Activated B cell treated with CpG ODN at 0.5 μM for 24 hours (primary cell): ENCODE data around the gene APP. TPM values are rescaled to one million over a fixed set of nuclear protein-coding genes. Genes with fewer than 3 reads are reported as not detected.

Experiments
- ATAC-seq: fragments of 200-7000 bp; cut with Tn5 transposase; one replicate; pipeline ENCODE4 v1.10.0; 2021; ENCODE audit warnings: low read depth, mild to moderate bottlenecking, moderate library complexity
- CTCF ChIA-PET: fragments of 350-600 bp; sonication (Branson Sonifier 250); formaldehyde crosslinking; loops from one replicate; lab custom pipeline; 2021; ENCODE audit warnings: antibody characterized with exemption; lab: Charles Lee
- POLR2A ChIA-PET: fragments of 350-600 bp; sonication (Branson Sonifier 250); formaldehyde crosslinking; loops from one replicate; lab custom pipeline; 2021; ENCODE audit warnings: antibody characterized with exemption; lab: Charles Lee
- DNase-seq: peaks from one replicate; pipeline ENCODE4 v3.0.0; 2022
- H3K27ac Mint-ChIP-seq: one replicate; pipeline ENCODE4 v1.8.0; 2020; ENCODE audit warnings: mixed read lengths
- H3K27me3 Mint-ChIP-seq: one replicate; pipeline ENCODE4 v1.8.0; 2021; ENCODE audit warnings: mixed read lengths
- H3K36me3 Mint-ChIP-seq: one replicate; pipeline ENCODE4 v1.8.0; 2021; ENCODE audit warnings: low read depth, mixed read lengths
- H3K4me1 Mint-ChIP-seq: one replicate; pipeline ENCODE4 v1.8.0; 2021; ENCODE audit warnings: mixed read lengths
- H3K4me3 Mint-ChIP-seq: one replicate; pipeline ENCODE4 v1.8.0; 2020; ENCODE audit warnings: mild to moderate bottlenecking, mixed read lengths
- H3K9me3 Mint-ChIP-seq: one replicate; pipeline ENCODE4 v1.8.0; 2020; ENCODE audit warnings: mixed read lengths
- intact Hi-C: fragments of 100-400 bp; cut with micrococcal nuclease; formaldehyde crosslinking; loops from one replicate; pipeline ENCODE4 v1.15.1; 2024
- total RNA-seq: library from RNA; stranded (reverse); gene quantifications from 2 replicates; pipeline ENCODE4 v1.2.3, GENCODE V29; 2022
- TF ChIP-seq, protein P1 (sequence below): fragments of 200-600 bp; IDR thresholded peaks from one replicate; pipeline ENCODE4 v1.8.0; 2022; ENCODE audit warnings: antibody characterized with exemption, mild to moderate bottlenecking

The APP gene
- total RNA-seq, 1 donor from 2014 or later = 32.1 TPM

DNA sequence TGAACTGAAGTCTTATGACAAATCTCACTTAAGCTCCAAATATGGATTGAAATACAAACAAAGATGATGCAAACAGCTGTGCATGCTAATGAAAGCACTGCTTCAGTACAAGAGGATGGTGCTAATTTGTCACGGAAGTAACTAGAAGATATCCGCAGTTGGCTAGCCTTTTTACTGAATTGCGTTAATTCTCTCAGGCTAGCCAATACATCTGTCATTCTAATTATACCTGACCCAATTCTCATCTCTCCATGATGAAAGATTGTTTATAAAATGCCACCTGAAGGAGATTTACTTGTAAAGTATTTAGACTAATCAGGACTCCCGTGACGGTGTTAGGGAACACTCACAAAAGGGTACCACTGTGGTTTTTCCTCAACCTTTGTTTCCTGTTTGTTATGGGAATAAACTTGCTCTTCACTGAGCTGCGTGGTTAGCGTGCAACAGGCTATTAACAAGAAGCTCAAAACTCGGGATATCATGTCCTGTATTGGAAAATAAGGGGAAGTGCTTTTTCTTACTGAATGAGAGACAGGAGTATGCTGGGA lies 162.5 kb downstream of the APP start:
- intact Hi-C loops = no loop called here
- Mint-ChIP-seq H3K27ac (no peak overlapping the region), H3K4me3 (no peak overlapping the region), H3K9me3 (no peaks in the 10 kb centered on the region), H3K27me3 (no peaks in the 10 kb centered on the region), H3K36me3 (peaks cover 3% of the 10 kb centered on the region), H3K4me1 (no peaks in the 10 kb centered on the region)
- ATAC-seq = no peak
- CTCF ChIA-PET = no interaction called here
- POLR2A ChIA-PET = no interaction called here
- TF ChIP-seq, protein P1, sequence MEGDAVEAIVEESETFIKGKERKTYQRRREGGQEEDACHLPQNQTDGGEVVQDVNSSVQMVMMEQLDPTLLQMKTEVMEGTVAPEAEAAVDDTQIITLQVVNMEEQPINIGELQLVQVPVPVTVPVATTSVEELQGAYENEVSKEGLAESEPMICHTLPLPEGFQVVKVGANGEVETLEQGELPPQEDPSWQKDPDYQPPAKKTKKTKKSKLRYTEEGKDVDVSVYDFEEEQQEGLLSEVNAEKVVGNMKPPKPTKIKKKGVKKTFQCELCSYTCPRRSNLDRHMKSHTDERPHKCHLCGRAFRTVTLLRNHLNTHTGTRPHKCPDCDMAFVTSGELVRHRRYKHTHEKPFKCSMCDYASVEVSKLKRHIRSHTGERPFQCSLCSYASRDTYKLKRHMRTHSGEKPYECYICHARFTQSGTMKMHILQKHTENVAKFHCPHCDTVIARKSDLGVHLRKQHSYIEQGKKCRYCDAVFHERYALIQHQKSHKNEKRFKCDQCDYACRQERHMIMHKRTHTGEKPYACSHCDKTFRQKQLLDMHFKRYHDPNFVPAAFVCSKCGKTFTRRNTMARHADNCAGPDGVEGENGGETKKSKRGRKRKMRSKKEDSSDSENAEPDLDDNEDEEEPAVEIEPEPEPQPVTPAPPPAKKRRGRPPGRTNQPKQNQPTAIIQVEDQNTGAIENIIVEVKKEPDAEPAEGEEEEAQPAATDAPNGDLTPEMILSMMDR = no peak
- no peak for DNase-seq

DNA sequence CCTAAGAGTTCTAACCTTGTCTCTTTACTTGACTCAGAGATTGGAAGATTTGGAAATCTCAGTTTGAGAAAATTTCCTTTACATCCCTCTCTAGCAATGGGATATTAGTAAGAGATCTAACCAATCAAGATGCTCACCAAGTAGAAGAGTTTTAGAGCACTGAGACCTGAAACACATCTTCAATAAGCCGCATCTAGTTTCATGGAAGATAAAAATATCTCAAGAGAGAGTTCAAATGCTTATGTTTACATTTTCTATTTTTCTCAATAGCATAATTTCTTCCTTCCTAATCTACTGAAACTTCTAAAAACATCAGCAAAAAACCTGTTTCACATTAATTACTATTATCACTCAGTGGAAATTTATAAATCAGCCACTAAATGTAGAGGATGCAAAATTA lies 165.1 kb downstream of the APP start:
- peaks cover 3% of the 10 kb centered on the region for H3K36me3 Mint-ChIP-seq
- TF ChIP-seq, protein P1 = no peak
- H3K9me3 Mint-ChIP-seq = no peaks in the 10 kb centered on the region
- H3K4me1 Mint-ChIP-seq = no peaks in the 10 kb centered on the region
- ChIA-PET POLR2A (no interaction called here), CTCF (no interaction called here)
- H3K4me3 Mint-ChIP-seq = no peak overlapping the region
- no peaks in the 10 kb centered on the region for H3K27me3 Mint-ChIP-seq
- DNase-seq (no peak), ATAC-seq (no peak)
- intact Hi-C loops = no loop called here
- no peak overlapping the region for H3K27ac Mint-ChIP-seq

DNA sequence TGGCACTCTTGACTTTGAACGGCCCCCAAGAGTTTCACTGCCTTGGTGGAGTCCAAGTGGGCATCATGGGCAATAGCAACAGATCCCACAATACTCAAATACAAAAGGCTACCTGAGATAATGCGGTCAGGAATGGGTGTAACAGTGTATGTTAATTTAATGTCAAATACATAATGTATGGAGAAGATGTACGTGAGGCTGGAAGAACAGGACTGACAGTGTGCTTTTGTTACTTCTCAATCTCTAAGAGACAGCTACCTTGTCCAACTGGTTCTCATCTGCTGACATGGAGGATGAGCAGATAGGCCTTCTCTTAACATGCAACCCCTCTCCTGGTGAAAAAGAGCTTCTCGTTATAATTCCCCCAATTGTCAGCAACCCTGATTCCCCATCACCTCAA lies 167.2 kb downstream of the APP start:
- TF ChIP-seq, protein P1 = no peak
- no peak for DNase-seq
- intact Hi-C loops = no loop called here
- no peak for ATAC-seq
- CTCF ChIA-PET = interaction anchor here (0.7 kb wide), 1 partner anchor 107 kb away, joined by 3 read pairs; no protein-coding TSS in a partner anchor
- H3K9me3 Mint-ChIP-seq = no peaks in the 10 kb centered on the region
- H3K4me1 Mint-ChIP-seq = peaks cover 4% of the 10 kb centered on the region
- POLR2A ChIA-PET = no interaction called here
- no peak overlapping the region for H3K4me3 Mint-ChIP-seq
- H3K27ac Mint-ChIP-seq = no peak overlapping the region
- no peaks in the 10 kb centered on the region for H3K27me3 Mint-ChIP-seq
- peaks cover 4% of the 10 kb centered on the region for H3K36me3 Mint-ChIP-seq

DNA sequence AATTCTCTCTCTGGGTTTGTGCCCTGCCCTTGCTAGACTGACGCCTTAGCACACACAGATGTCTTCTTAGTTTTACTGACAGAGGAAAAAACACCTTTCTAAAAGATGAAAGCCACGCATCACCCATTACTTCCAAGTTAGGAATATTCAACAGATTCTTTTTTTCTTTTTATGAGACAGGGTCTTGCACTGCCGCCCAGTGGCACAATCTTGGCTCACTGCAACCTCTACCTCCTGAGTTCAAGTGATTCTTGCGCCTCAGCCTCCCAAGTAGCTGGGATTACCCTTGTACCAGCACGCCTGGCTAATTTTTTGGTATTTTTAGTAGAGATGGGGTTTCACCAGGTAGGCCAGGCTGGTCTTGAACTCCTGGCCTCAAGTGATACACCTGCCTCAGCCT lies 169.2 kb downstream of the APP start:
- CTCF ChIA-PET = interaction anchor here (0.7 kb wide), 1 partner anchor 105 kb away, joined by 4 read pairs; no protein-coding TSS in a partner anchor
- Mint-ChIP-seq H3K27me3 (no peaks in the 10 kb centered on the region), H3K4me3 (no peak overlapping the region), H3K9me3 (no peaks in the 10 kb centered on the region), H3K27ac (no peak overlapping the region), H3K36me3 (peaks cover 8% of the 10 kb centered on the region), H3K4me1 (peaks cover 4% of the 10 kb centered on the region)
- POLR2A ChIA-PET = no interaction called here
- intact Hi-C loops = loop anchor here (1.0 to 2.0 kb wide), 3 partner anchors 99 to 120 kb away; no protein-coding TSS in a partner anchor
- TF ChIP-seq, protein P1 = no peak
- no peak for ATAC-seq
- no peak for DNase-seq

DNA sequence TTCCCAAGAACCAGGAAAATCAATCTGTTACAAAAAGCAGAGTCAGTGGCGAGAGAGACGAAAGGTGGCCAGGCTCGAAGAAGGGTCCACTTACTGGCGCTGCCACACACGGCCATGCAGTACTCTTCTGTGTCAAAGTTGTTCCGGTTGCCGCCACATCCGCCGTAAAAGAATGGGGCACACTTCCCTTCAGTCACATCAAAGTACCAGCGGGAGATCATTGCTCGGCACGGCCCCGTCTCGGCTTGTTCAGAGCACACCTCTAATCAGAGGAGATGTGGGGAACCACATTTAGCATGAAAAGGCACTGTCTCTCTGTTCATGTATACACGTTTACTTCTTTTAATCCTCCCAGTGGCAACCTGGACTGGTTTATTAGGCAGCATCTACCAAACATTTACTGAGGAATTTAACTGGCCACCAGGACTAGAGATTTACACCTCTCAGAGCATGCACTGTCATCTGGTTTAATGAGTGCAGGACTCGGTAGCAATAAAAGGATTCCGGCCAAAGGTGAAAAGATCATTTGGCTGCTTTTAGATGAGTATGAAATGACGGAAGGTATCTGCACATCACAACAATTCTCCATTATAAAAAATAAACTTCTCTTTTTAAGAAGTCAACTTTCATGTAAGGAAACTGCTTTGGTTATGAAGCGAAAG lies 170.5 kb downstream of the APP start:
- H3K4me3 Mint-ChIP-seq = peak overlapping the region; percentile 7

More for the DNA sequence above, 170.5 kb downstream of the APP start:
- POLR2A ChIA-PET = no interaction called here
- Mint-ChIP-seq H3K4me1 (peaks cover 4% of the 10 kb centered on the region), H3K36me3 (peaks cover 12% of the 10 kb centered on the region), H3K27me3 (no peaks in the 10 kb centered on the region), H3K27ac (no peak overlapping the region), H3K9me3 (no peaks in the 10 kb centered on the region)
- CTCF ChIA-PET = no interaction called here
- DNase-seq = no peak
- TF ChIP-seq, protein P1 = no peak
- intact Hi-C loops = loop anchor here (2.0 kb wide), 1 partner anchor 97 kb away; no protein-coding TSS in a partner anchor
- ATAC-seq = no peak
